Neutrophil (primary cell): ENCODE data around the gene SYCP2.
A peak's percentile ranks its signal among the peaks of the same experiment; 100 is the strongest.

Source experiments
- H3K27ac ChIP-seq: fragments of 200-600 bp; sonication (generic); 2 replicates; pipeline ENCODE4 v1.5.1; 2016; ENCODE audit warnings: mild to moderate bottlenecking, moderate library complexity
- H3K27me3 ChIP-seq: fragments of 200-600 bp; sonication (generic); 2 replicates; pipeline ENCODE4 v1.6.0; 2016; ENCODE audit warnings: mild to moderate bottlenecking
- H3K36me3 ChIP-seq: fragments of 200-600 bp; sonication (generic); 2 replicates; pipeline ENCODE4 v1.5.1; 2017
- H3K4me1 ChIP-seq, 2 experiments: fragments of 200-600 bp in 1 of 2; sonication (generic) in 1 of 2; 1 replicate in 1 of 2; 2 replicates in 1 of 2; pipeline versions ENCODE4 v1.5.1 to v1.6.1; 2013 to 2016; ENCODE audit warnings: low read depth in 1 of 2, low read length in 1 of 2, mild to moderate bottlenecking in 1 of 2, moderate library complexity in 1 of 2; ENCODE audit not compliant: control insufficient read depth in 1 of 2, insufficient read depth in 1 of 2
- H3K4me3 ChIP-seq, 2 experiments: fragments of 200-600 bp in 1 of 2; sonication (generic) in 1 of 2; 1 replicate in 1 of 2; 2 replicates in 1 of 2; pipeline ENCODE4 v1.5.1; 2013 to 2016; ENCODE audit warnings: low read depth in 1 of 2, low read length in 1 of 2, mild to moderate bottlenecking in 1 of 2, moderate library complexity in 1 of 2
- H3K9me3 ChIP-seq: fragments of 200-600 bp; sonication (generic); 2 replicates; pipeline ENCODE4 v1.5.1; 2016
- CTCF ChIP-seq: fragments of 200-600 bp; sonication (generic); IDR thresholded peaks from 2 replicates; pipeline ENCODE4 v1.5.1; 2016; ENCODE audit warnings: antibody characterized with exemption

Gene SYCP2

GRCh38 chr20:59938221-59938620 is 4.8 kb upstream of the SYCP2 start:
- Histone ChIP-seq H3K4me3 (peak overlapping the region; percentile 60 to 93), H3K9me3 (no peaks in the 10 kb centered on the region), H3K36me3 (peaks cover 12% of the 10 kb centered on the region), H3K4me1 (peaks cover 77 to 92% of the 10 kb centered on the region in 2 experiments), H3K27me3 (no peaks in the 10 kb centered on the region), H3K27ac (peak overlapping the region; percentile 98)
- TF ChIP-seq CTCF: no peak

GRCh38 chr20:59937150-59937549 is 3.7 kb upstream of the SYCP2 start:
- peak overlapping the region; percentile 98 for H3K27ac ChIP-seq
- H3K27me3 ChIP-seq: no peaks in the 10 kb centered on the region
- H3K36me3 ChIP-seq: peaks cover 3% of the 10 kb centered on the region
- H3K4me3 ChIP-seq: peak overlapping the region; percentile 60 to 93
- H3K4me1 ChIP-seq: peaks cover 67 to 85% of the 10 kb centered on the region in 2 experiments
- no peak for TF ChIP-seq CTCF
- H3K9me3 ChIP-seq: no peaks in the 10 kb centered on the region

GRCh38 chr20:59936409-59936808 is 3.0 kb upstream of the SYCP2 start:
- TF ChIP-seq CTCF: no peak
- peaks cover 3% of the 10 kb centered on the region for H3K36me3 ChIP-seq
- peaks cover 59 to 78% of the 10 kb centered on the region in 2 experiments for H3K4me1 ChIP-seq

GRCh38 chr20:59935457-59936185 is 2.2 kb upstream of the SYCP2 start:
- Histone ChIP-seq H3K9me3 (no peaks in the 10 kb centered on the region), H3K4me3 (no peak overlapping the region), H3K27ac (peak overlapping the region; percentile 98), H3K4me1 (peaks cover 51 to 70% of the 10 kb centered on the region in 2 experiments), H3K36me3 (peaks cover 3% of the 10 kb centered on the region), H3K27me3 (no peaks in the 10 kb centered on the region)
- TF ChIP-seq CTCF: no peak

More at GRCh38 chr20:59936409-59936808, 3.0 kb upstream of the SYCP2 start:
- Histone ChIP-seq H3K27me3 (no peaks in the 10 kb centered on the region), H3K9me3 (no peaks in the 10 kb centered on the region), H3K27ac (peak overlapping the region; percentile 98), H3K4me3 (peak overlapping the region in 1 of 2 experiments; percentile 93)

GRCh38 chr20:59933849-59934585 is 580 bp upstream of the SYCP2 start:
- Histone ChIP-seq H3K4me1 (peaks cover 47 to 61% of the 10 kb centered on the region in 2 experiments), H3K27me3 (no peaks in the 10 kb centered on the region), H3K4me3 (peak overlapping the region; percentile 69 to 77), H3K36me3 (peaks cover 3% of the 10 kb centered on the region), H3K27ac (peak overlapping the region; percentile 72), H3K9me3 (no peaks in the 10 kb centered on the region)
- TF ChIP-seq CTCF: peak; percentile 93
